Adrenal gland (tissue), 12 donors: ENCODE measurements around the gene GHRHR. TPM values are rescaled to one million over a fixed set of nuclear protein-coding genes. Genes with fewer than 3 reads are reported as not detected.

Experiments used
- DNase-seq, 7 donors: peaks; one replicate each; pipeline ENCODE4 v3.0.0-alpha.2; 2019 to 2020
- H3K27ac ChIP-seq, 5 donors: fragments of 200-600 bp; sonication (generic) in 4 of 5; 1 replicate in 3 of 5; 2 replicates in 2 of 5; pipeline versions ENCODE4 v1.5.1 to v1.8.0; 2016 to 2020; ENCODE audit warnings: mild to moderate bottlenecking in 1 of 5
- H3K27me3 ChIP-seq: fragments of 200-600 bp; 2 replicates; pipeline ENCODE4 v1.8.0; 2021
- H3K36me3 ChIP-seq, 2 donors: fragments of 200-600 bp; replicated peaks in 1 of 2; 1 replicate in 1 of 2; 2 replicates in 1 of 2; pipeline versions ENCODE4 v1.5.1 to v1.8.0; 2018 to 2022
- H3K4me1 ChIP-seq, 2 donors: fragments of 200-600 bp; replicated peaks in 1 of 2; 1 replicate in 1 of 2; 2 replicates in 1 of 2; pipeline versions ENCODE4 v1.5.1 to v1.8.0; 2018 to 2021
- H3K4me3 ChIP-seq, 4 donors: fragments of 200-600 bp; sonication (generic) in 3 of 4; one replicate each; pipeline ENCODE4 v1.5.1; 2016 to 2018
- H3K9me3 ChIP-seq, 3 donors: fragments of 200-600 bp; sonication (generic) in 1 of 3; replicated peaks in 1 of 3; 1 replicate in 2 of 3; 2 replicates in 1 of 3; pipeline versions ENCODE4 v1.5.1 to v1.8.0; 2016 to 2021
- CTCF ChIP-seq, 6 experiments: fragments of 450-650 bp in 4 of 6; fragments of 200-600 bp in 2 of 6; sonication (generic) in 1 of 6; IDR thresholded peaks; 1 replicate in 5 of 6; 2 replicates in 1 of 6; pipeline versions ENCODE4 v1.5.1 to v1.8.0; 2016 to 2021; ENCODE audit warnings: antibody characterized with exemption in 6 of 6, mild to moderate bottlenecking in 2 of 6, moderate library complexity in 1 of 6
- POLR2A ChIP-seq, 2 donors: fragments of 450-650 bp; IDR thresholded peaks; one replicate each; pipeline ENCODE4 v1.6.1; 2017; ENCODE audit warnings: antibody characterized with exemption in 2 of 2, mild to moderate bottlenecking in 2 of 2, moderate library complexity in 1 of 2
- WGBS, 4 donors: extraction: QIAGEN DNeasy Blood & Tissue Kit in 2 of 4; methylation state at CpG; one replicate each; pipeline versions ENCODE4 v1.1.5 to v1.1.7; 2013 to 2017; 5-methylcytosine and 5-hydroxymethylcytosine counted together
- intact Hi-C, 2 donors: fragments of 100-400 bp; cut with DNase I; formaldehyde crosslinking; loops; one replicate each; pipeline versions ENCODE4 v1.14.1 to v1.15.0; 2022 to 2023
- polyA plus RNA-seq, 3 donors: library from polyadenylated mRNA; stranded (reverse); fragments of 200-250 nt in 2 of 3; fragments of 350-450 nt in 1 of 3; fragmentation: Illumina TruSeq in 1 of 3; extraction: RNeasy Lipid Tissue Mini Kit (QIAGEN cat#74804) in 1 of 3; gene quantifications; one replicate each; pipeline ENCODE4 v1.2.3, GENCODE V29; 2013 to 2014
- total RNA-seq, 9 donors: library from RNA; depleted of rRNA in 4 of 9; stranded (reverse); fragments of >200 nt in 4 of 9; fragments of 120-200 nt in 1 of 9; fragmentation: NEBNext Ultra II Directional in 1 of 9; extraction: Animal tissue kit (Norgen Biotek cat#: 25700) in 1 of 9; gene quantifications; one replicate each; pipeline versions ENCODE4 v1.1.0 to v1.2.4, GENCODE V29; 2013 to 2023
- donor health status: healthy with polysubstance abuse.
- donor health status: Bipolar disorder and iron deficiency.
- donor health status: DM: yes; HTN: yes; CAD: no.
- donor health status: DM: no; HTN: no; CAD: no.
- donor health status: DM: no; HTN: no; CAD: no.
- donor health status: DM: yes; HTN: yes; CAD: no.

GHRHR gene
- total and polyA plus RNA-seq, 12 donors = 0.33 to 11.5 (median 0.64) TPM; not detected in 6

DNA sequence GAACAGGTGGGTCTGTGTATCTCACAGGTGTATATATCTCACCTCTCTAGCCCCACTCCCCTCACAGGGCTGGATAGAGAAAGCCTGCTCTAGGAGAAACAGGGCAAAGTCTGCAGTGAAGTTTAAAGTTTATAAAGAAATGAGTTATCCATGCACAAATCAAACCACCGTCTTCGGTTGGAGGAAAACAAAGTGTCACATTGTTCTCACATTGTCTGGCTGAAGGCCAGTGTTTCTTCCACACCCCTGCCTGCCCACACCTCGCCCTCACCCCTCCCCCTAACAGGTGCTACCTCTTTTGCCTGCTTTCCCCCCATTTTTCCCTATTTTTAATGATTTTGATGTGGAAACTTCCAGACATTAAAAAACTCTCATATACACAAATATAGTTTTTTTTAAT lies 26.3 kb upstream of the GHRHR start:
- intact Hi-C loops = loop anchor here in 1 of 2 donors (10.0 kb wide), 1 partner anchor 133 kb away; no protein-coding TSS in a partner anchor
- Histone ChIP-seq H3K27me3 (peaks cover 5% of the 10 kb centered on the region), H3K27ac (no peak overlapping the region), H3K4me1 (no peaks in the 10 kb centered on the region), H3K36me3 (no peaks in the 10 kb centered on the region), H3K4me3 (no peak overlapping the region), H3K9me3 (no peaks in the 10 kb centered on the region)
- WGBS, 4 donors = 42 to 72% (median 54%) methylated on average over 3 of the region's 3 CpGs
- TF ChIP-seq POLR2A (IDR thresholded peaks at IDR 0.05) (no peak), CTCF (IDR thresholded peaks at IDR 0.05) (no peak)
- no peak for DNase-seq

DNA sequence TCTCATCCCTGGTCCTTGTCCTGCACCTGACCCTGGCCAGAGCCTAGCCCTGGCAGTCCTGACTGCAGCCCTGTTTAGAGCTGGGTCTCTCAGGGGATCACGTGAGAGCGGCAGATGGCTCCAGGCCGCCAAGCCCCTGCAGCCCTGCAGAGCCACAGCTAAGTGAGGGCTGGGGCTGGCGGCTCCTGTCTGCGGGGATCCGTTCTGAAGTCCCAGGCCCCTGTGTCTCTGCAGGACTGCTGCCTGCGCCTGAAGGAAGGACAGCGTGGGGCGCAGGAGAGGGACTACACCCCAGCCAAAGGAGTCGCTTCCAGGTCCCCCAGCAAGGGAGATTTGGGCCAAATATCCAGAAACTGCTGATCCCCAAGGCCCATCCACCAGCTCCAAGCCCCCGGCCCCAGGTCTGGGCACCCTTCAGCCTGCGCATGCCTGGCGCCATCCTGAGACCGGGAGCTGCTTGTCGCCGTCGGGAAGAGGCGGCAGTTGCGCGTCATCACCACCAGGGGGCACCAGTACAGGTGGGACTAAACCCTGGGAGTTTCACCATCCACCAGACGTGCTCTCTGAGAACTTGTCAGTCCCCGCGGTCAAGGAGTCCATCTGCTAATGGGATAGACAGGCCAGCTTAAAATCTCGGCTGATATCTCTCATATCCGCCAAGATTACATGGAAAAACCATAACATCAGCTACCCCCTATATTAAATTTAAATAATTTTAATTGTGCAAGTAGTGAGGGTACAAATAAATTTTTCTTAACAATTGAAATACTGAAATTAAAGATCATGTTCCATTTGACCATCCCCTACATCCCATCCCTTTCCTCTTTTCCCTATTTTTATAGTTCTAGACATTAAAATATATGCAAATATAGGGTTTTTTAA lies 25.1 kb upstream of the GHRHR start:
- Histone ChIP-seq H3K4me3 (no peak overlapping the region), H3K36me3 (no peaks in the 10 kb centered on the region), H3K27me3 (peaks cover 5% of the 10 kb centered on the region), H3K4me1 (no peaks in the 10 kb centered on the region), H3K27ac (no peak overlapping the region), H3K9me3 (no peaks in the 10 kb centered on the region)
- 8 to 15% (median 13%) methylated on average over 17 to 25 of the region's 25 CpGs for WGBS, 4 donors
- intact Hi-C loops = loop anchor here in 1 of 2 donors (10.0 kb wide), 1 partner anchor 134 kb away; no protein-coding TSS in a partner anchor
- TF ChIP-seq CTCF (IDR thresholded peaks at IDR 0.05) (peak; percentile 77 to 98 (median 87)), POLR2A (IDR thresholded peaks at IDR 0.05) (no peak)
- DNase-seq = peak; percentile 67 to 92 (median 78)

DNA sequence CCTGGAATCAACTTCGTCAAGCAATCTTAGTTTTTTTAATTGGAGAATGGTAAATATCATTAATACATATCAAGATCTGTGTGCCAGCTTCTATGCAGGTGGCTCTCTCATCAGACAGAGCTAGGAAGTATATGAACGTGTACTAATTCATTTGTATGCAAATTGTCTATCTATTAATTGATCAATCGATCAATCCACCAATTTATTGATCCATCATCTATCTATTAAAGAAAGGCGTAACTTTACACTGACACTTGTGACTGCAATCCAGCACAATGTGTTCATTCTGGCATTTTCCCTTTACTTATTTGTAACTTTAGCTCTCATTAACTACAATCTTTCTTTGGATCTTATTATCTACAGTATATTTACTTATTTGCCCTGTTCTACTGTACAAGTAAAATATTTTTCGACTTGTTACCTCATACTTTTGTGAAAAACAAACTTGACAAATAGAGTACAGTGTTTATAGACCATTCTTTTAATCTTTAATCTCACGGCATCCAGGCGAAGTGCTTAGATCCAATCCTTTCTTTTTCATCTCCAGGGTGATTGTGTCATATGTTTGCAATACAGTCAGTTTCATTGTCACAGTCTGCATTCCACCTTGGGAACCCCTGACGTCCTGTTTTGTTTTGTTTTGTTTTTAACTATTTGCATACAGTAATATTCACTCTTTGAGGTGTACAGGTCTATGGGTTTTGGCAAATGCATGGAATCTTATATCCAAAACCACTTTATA lies 22.0 kb upstream of the GHRHR start:
- H3K36me3 ChIP-seq = no peaks in the 10 kb centered on the region
- TF ChIP-seq POLR2A (IDR thresholded peaks at IDR 0.05) (no peak), CTCF (IDR thresholded peaks at IDR 0.05) (no peak)
- no peak for DNase-seq
- WGBS, 4 donors = 44 to 51% (median 48%) methylated on average over 8 of the region's 8 CpGs
- peaks cover 5% of the 10 kb centered on the region for H3K27me3 ChIP-seq
- no peak overlapping the region for H3K4me3 ChIP-seq
- intact Hi-C loops = no loop called here
- peaks cover 0 to 13% (median 0%) of the 10 kb centered on the region in 3 donors for H3K9me3 ChIP-seq
- no peak overlapping the region for H3K27ac ChIP-seq
- no peaks in the 10 kb centered on the region for H3K4me1 ChIP-seq

DNA sequence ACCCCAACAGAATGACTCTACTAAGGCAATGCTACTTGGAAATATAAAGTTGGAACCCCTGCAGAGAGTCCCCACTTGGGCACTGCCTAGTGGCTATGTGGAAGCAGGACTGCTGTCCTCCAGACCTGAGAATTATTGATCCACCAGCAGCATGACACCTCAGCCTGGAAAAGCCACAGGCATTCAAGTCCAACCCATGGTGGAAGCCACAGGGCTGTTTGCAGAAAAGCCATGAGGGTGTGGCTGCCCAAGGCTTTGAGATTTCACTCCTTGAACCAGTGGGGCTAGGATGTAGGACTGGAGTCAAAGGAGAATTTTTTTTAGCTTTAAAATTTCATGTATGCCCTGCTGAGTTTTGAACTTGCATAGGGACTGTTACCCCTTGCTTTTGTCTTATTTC lies 13.6 kb upstream of the GHRHR start:
- intact Hi-C loops = no loop called here
- TF ChIP-seq CTCF (IDR thresholded peaks at IDR 0.05) (no peak), POLR2A (IDR thresholded peaks at IDR 0.05) (no peak)

More for the DNA sequence above, 13.6 kb upstream of the GHRHR start:
- Histone ChIP-seq H3K9me3 (peaks cover 0 to 2% (median 0%) of the 10 kb centered on the region in 3 donors), H3K4me3 (no peak overlapping the region), H3K27ac (no peak overlapping the region), H3K27me3 (peaks cover 5% of the 10 kb centered on the region), H3K36me3 (no peaks in the 10 kb centered on the region), H3K4me1 (no peaks in the 10 kb centered on the region)
- no peak for DNase-seq
